Upper lobe of right lung (tissue), 1 donor: ENCODE measurements around the gene FAM229A. TPM values are rescaled to one million over a fixed set of nuclear protein-coding genes. Genes with fewer than 3 reads are reported as not detected.

Experiments used
- ATAC-seq: fragments of 200-7000 bp; cut with Tn5 transposase; one replicate; pipeline ENCODE4 v1.9.1; 2020; ENCODE audit warnings: mild to moderate bottlenecking, moderate library complexity
- DNase-seq: peaks from one replicate; pipeline ENCODE4 v3.0.0-alpha.2; 2020
- H3K27ac ChIP-seq: fragments of 200-600 bp; one replicate; pipeline ENCODE4 v1.8.0; 2022
- H3K27me3 ChIP-seq: fragments of 200-600 bp; one replicate; pipeline ENCODE4 v1.8.0; 2022; ENCODE audit warnings: mild to moderate bottlenecking
- H3K36me3 ChIP-seq: fragments of 200-600 bp; one replicate; pipeline ENCODE4 v1.8.0; 2022
- H3K4me1 ChIP-seq: fragments of 200-600 bp; one replicate; pipeline ENCODE4 v1.8.0; 2022
- H3K4me3 ChIP-seq: fragments of 200-600 bp; one replicate; pipeline ENCODE4 v1.8.0; 2022; ENCODE audit warnings: mild to moderate bottlenecking
- H3K9me3 ChIP-seq: fragments of 200-600 bp; one replicate; pipeline ENCODE4 v1.8.0; 2022
- intact Hi-C: fragments of 100-400 bp; cut with DNase I; formaldehyde crosslinking; loops from one replicate; pipeline ENCODE4 v1.11.0; 2022
- total RNA-seq: library from RNA; stranded (reverse); fragmentation: NEBNext Ultra II Directional; extraction: Animal tissue kit (Norgen Biotek cat#: 25700); gene quantifications from one replicate; pipeline ENCODE4 v1.2.1, GENCODE V29; 2021
- TF ChIP-seq, protein P1 (sequence below): fragments of 200-600 bp; IDR thresholded peaks from one replicate; pipeline ENCODE4 v1.8.0; 2022; ENCODE audit warnings: antibody characterized with exemption
- donor health status: DM: no; HTN: yes; CAD: no; lungs with severe emphysema.

FAM229A gene
- total RNA-seq, 1 donor from 2014 or later: 9.3 TPM

DNA sequence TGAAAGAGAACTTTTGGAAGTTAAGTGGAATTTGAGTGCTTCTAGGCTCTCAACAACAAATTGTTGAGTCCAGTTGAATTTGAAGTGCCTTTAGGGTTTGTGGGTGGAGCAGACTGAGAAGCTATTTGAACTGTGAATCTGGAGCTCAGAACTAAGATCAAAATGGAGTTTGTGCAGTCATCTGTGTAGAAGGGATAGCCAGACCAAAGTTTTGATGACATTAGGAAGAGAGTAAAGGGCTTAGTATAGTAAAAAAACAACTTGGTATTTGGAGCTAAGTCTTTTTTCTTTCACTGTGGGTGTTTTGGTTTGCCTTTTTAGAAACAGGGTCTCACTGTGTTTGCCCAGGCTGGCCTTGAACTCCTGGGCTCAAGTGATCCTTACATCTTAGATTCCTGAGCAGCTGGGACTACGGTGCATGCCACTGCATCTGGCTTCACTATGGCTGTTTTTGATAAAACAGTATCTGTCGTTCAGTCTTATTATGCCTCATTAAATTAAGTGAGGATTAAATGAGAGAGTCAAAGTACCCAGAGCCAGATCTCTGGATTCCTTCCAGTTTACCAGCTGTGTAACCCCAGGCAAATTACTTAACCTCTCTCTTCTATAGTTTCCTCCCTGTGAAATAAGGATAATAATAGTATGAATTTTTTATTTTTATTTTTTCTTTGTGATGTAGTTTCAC lies 50.4 kb downstream of the FAM229A start:
- DNase-seq (no peak), ATAC-seq (peak; percentile 45)

More for the DNA sequence above, 50.4 kb downstream of the FAM229A start:
- no peak overlapping the region for H3K4me3 ChIP-seq
- intact Hi-C loops: no loop called here
- H3K4me1 ChIP-seq: peaks cover 12% of the 10 kb centered on the region
- H3K27ac ChIP-seq: no peak overlapping the region
- H3K9me3 ChIP-seq: no peaks in the 10 kb centered on the region
- peaks cover 5% of the 10 kb centered on the region for H3K36me3 ChIP-seq
- TF ChIP-seq, protein P1, sequence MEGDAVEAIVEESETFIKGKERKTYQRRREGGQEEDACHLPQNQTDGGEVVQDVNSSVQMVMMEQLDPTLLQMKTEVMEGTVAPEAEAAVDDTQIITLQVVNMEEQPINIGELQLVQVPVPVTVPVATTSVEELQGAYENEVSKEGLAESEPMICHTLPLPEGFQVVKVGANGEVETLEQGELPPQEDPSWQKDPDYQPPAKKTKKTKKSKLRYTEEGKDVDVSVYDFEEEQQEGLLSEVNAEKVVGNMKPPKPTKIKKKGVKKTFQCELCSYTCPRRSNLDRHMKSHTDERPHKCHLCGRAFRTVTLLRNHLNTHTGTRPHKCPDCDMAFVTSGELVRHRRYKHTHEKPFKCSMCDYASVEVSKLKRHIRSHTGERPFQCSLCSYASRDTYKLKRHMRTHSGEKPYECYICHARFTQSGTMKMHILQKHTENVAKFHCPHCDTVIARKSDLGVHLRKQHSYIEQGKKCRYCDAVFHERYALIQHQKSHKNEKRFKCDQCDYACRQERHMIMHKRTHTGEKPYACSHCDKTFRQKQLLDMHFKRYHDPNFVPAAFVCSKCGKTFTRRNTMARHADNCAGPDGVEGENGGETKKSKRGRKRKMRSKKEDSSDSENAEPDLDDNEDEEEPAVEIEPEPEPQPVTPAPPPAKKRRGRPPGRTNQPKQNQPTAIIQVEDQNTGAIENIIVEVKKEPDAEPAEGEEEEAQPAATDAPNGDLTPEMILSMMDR: no peak
- H3K27me3 ChIP-seq: no peaks in the 10 kb centered on the region

Other genes starting within 250 kb of the FAM229A start
- gene TXLNA, start 182.8 kb downstream of the FAM229A start, total RNA-seq: 47.5 TPM
- 2.7 TPM for gene CCDC28B, start 161.9 kb downstream of the FAM229A start, total RNA-seq
- gene IQCC, start 156.8 kb downstream of the FAM229A start, total RNA-seq: 1.2 TPM
- not detected for gene DCDC2B, start 153.4 kb downstream of the FAM229A start, total RNA-seq
- gene TMEM234, start 140.1 kb downstream of the FAM229A start, total RNA-seq: 22.3 TPM
- gene EIF3I, start 140.1 kb downstream of the FAM229A start, total RNA-seq: 116 TPM
- gene FAM167B, start 115.3 kb downstream of the FAM229A start, total RNA-seq: 65.9 TPM
- 8.3 TPM for gene LCK, start 111.2 kb downstream of the FAM229A start, total RNA-seq
- gene HDAC1, start 70.4 kb downstream of the FAM229A start, total RNA-seq: 71.2 TPM
- 44.5 TPM for gene MARCKSL1, start 26.3 kb downstream of the FAM229A start, total RNA-seq
- 2.5 TPM for gene TSSK3, start 54 bp upstream of the FAM229A start, total RNA-seq
- 67.6 TPM for gene BSDC1, start 32.0 kb upstream of the FAM229A start, total RNA-seq
- gene ZBTB8B, start 102.6 kb upstream of the FAM229A start, total RNA-seq: not detected
- 9.7 TPM for gene ZBTB8A, start 176.9 kb upstream of the FAM229A start, total RNA-seq